ENCODE data around the gene TANC1. TPM values are rescaled to one million over a fixed set of nuclear protein-coding genes. Genes with fewer than 3 reads are reported as not detected.
A peak's percentile ranks its signal among the peaks of the same experiment; 100 is the strongest.

Gene TANC1
- total and polyA plus RNA-seq, 2 experiments from 2014 or later: 8.2 to 12.1 TPM

DNA sequence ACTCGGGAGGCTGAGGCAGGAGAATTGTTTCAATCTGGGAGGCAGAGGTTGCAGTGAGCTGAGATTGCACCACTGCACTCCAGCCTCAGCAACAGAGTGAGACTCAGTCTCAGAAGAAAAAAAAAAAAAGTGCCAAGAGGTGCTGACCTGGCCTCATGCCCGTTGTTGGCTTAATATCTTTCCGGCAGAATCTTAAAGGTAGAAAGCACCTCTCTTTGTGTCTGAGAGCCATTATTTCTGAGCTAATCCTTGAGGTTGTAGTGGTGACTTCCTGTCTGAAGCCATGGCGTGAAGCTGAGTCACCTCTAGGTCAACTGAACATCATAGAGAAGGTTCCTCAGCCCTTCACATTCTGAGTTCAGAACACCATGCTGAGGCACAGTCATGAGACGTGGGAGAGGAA lies 257.6 kb downstream of the TANC1 start:
- peaks cover 28% of the 10 kb centered on the region; the same call in 1 of the 2 replicates for H3K36me3 ChIP-seq (ENCODE audit: low read depth)
- H3F3A ChIP-seq (ENCODE audit: insufficient read depth): peaks cover 36% of the 10 kb centered on the region
- DNase-seq: peak; percentile 85
- in situ Hi-C loops (cut with MboI): no loop called here
- TF ChIP-seq EZH2 (IDR thresholded peaks at IDR 0.05; ENCODE audit: insufficient read depth, poor library complexity, severe bottlenecking) (no peak), EZH2phosphoT487 (IDR thresholded peaks at IDR 0.05; ENCODE audit: insufficient read depth, low read depth) (no peak)
- no peak overlapping the region for H3K9ac ChIP-seq
- no peaks in the 10 kb centered on the region for H3K27me3 ChIP-seq (replicated peaks; ENCODE audit: insufficient read depth)
- no peaks in the 10 kb centered on the region for H3K79me2 ChIP-seq (ENCODE audit: insufficient read depth)
- H3K9me3 ChIP-seq (ENCODE audit: low read depth): no peaks in the 10 kb centered on the region
- H3K9me2 ChIP-seq (ENCODE audit: insufficient read depth): no peaks in the 10 kb centered on the region
- no peak overlapping the region for H2AFZ ChIP-seq
- 0 out of 2 replicates have a peak, but pooled peaks cover 3% of the 10 kb centered on the region for H4K20me1 ChIP-seq (ENCODE audit: insufficient read depth)
- H3K4me3 ChIP-seq: no peak overlapping the region
- H3K27ac ChIP-seq: peak overlapping the region; percentile 85
- peaks cover 29% of the 10 kb centered on the region for H3K4me1 ChIP-seq (ENCODE audit: insufficient read depth)
- no peak overlapping the region for H3K4me2 ChIP-seq (ENCODE audit: unreplicated experiment)
- 55 to 69% methylated on average over 5 of the region's 5 CpGs for WGBS, 2 experiments (ENCODE audit: low coverage in 1 of 2, low lambda C conversion rate in 2 of 2, missing lambda C conversion rate in 2 of 2)

GRCh38 chr2:159226608-159227385 lies 258.4 kb downstream of the TANC1 start:
- Histone ChIP-seq H3K36me3 (ENCODE audit: low read depth) (peaks cover 24% of the 10 kb centered on the region; the same call in 1 of the 2 replicates), H3K27ac (peak overlapping the region; percentile 85), H3K9me2 (ENCODE audit: insufficient read depth) (no peaks in the 10 kb centered on the region), H3K4me3 (no peak overlapping the region), H3F3A (ENCODE audit: insufficient read depth) (peaks cover 36% of the 10 kb centered on the region), H4K20me1 (ENCODE audit: insufficient read depth) (0 out of 2 replicates have a peak, but pooled peaks cover 3% of the 10 kb centered on the region), H2AFZ (no peak overlapping the region), H3K79me2 (ENCODE audit: insufficient read depth) (no peaks in the 10 kb centered on the region), H3K9me3 (ENCODE audit: low read depth) (no peaks in the 10 kb centered on the region), H3K27me3 (replicated peaks; ENCODE audit: insufficient read depth) (no peaks in the 10 kb centered on the region), H3K4me1 (ENCODE audit: insufficient read depth) (peaks cover 29% of the 10 kb centered on the region), H3K4me2 (ENCODE audit: unreplicated experiment) (peak overlapping the region; percentile 85), H3K9ac (peak overlapping the region; percentile 75; the same call in 1 of the 2 replicates)
- TF ChIP-seq EZH2 (IDR thresholded peaks at IDR 0.05; ENCODE audit: insufficient read depth, poor library complexity, severe bottlenecking): no peak
- no peak for TF ChIP-seq EZH2phosphoT487 (IDR thresholded peaks at IDR 0.05; ENCODE audit: insufficient read depth, low read depth)
- peak; percentile 5 for DNase-seq
- in situ Hi-C loops (cut with MboI): no loop called here

DNA sequence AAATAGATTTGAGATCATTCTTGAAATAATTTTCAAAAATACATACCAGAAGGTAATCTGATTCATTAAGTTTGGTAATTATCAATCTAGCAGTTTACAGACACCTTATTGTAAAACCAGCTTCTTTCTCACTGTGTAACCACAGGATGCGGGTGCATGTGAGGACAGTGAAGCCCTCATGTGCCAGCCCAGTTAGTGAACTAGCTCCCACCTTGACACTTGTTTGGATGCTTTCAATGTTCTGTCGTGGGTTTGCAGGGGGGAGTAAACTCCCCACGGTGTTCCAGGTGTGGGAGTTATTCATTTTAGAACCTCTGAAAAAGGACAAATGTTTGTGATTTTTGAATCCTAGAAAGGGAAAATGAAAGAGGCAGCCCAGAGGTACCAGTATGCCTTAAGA lies 259.0 kb downstream of the TANC1 start:
- Histone ChIP-seq H3K9me2 (ENCODE audit: insufficient read depth) (no peaks in the 10 kb centered on the region), H4K20me1 (ENCODE audit: insufficient read depth) (no peaks in the 10 kb centered on the region), H3K4me1 (ENCODE audit: insufficient read depth) (peaks cover 29% of the 10 kb centered on the region), H3F3A (ENCODE audit: insufficient read depth) (peaks cover 36% of the 10 kb centered on the region), H3K27me3 (replicated peaks; ENCODE audit: insufficient read depth) (no peaks in the 10 kb centered on the region), H3K79me2 (ENCODE audit: insufficient read depth) (no peaks in the 10 kb centered on the region), H3K4me3 (peak overlapping the region; percentile 55), H3K27ac (peak overlapping the region; percentile 85), H3K36me3 (ENCODE audit: low read depth) (peaks cover 19% of the 10 kb centered on the region; the same call in 1 of the 2 replicates), H3K9ac (peak overlapping the region; percentile 75), H2AFZ (peak overlapping the region; percentile 79), H3K4me2 (ENCODE audit: unreplicated experiment) (peak overlapping the region; percentile 85), H3K9me3 (ENCODE audit: low read depth) (no peaks in the 10 kb centered on the region)
- in situ Hi-C loops (cut with MboI): no loop called here
- WGBS, 2 experiments (ENCODE audit: low coverage in 1 of 2, low lambda C conversion rate in 2 of 2, missing lambda C conversion rate in 2 of 2): 30 to 35% methylated on average over 3 of the region's 3 CpGs
- DNase-seq: peak; percentile 42
- TF ChIP-seq EZH2phosphoT487 (IDR thresholded peaks at IDR 0.05; ENCODE audit: insufficient read depth, low read depth): no peak
- TF ChIP-seq EZH2 (IDR thresholded peaks at IDR 0.05; ENCODE audit: insufficient read depth, poor library complexity, severe bottlenecking): no peak

DNA sequence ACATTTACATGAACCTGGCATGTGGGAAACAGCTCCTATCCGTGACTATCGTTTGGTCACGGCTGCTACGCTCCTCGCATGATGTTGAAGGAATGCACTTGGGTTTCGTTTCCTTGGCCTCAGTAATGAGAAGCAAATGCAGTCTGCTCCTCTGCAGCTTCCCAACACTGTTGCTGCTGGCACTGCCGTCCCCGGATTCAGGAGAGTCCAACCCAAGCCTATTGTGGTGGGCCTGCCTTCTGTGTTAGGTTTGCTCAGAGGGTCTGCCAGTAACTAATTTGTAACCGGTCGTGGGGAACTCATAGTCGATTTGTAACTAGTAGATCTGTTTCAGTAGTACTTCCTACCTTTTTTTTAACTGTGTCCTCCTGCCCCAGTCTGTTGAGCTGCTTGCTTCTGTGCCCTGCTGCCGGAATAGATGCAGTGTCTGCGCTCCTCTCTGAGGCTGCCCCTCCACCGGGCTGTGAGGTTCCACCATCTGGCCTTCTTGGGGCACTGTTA lies 259.7 kb downstream of the TANC1 start:
- H2AFZ ChIP-seq: peak overlapping the region; percentile 79
- peaks cover 16% of the 10 kb centered on the region; the same call in 1 of the 2 replicates for H3K36me3 ChIP-seq (ENCODE audit: low read depth)
- TF ChIP-seq EZH2phosphoT487 (IDR thresholded peaks at IDR 0.05; ENCODE audit: insufficient read depth, low read depth): no peak
- TF ChIP-seq EZH2 (IDR thresholded peaks at IDR 0.05; ENCODE audit: insufficient read depth, poor library complexity, severe bottlenecking): no peak
- peaks cover 29% of the 10 kb centered on the region for H3K4me1 ChIP-seq (ENCODE audit: insufficient read depth)
- peak; percentile 91 for DNase-seq
- H3K27me3 ChIP-seq (replicated peaks; ENCODE audit: insufficient read depth): no peaks in the 10 kb centered on the region
- no peaks in the 10 kb centered on the region for H3K9me2 ChIP-seq (ENCODE audit: insufficient read depth)
- no peaks in the 10 kb centered on the region for H4K20me1 ChIP-seq (ENCODE audit: insufficient read depth)
- in situ Hi-C loops (cut with MboI): no loop called here
- H3K27ac ChIP-seq: peak overlapping the region; percentile 85
- WGBS, 2 experiments (ENCODE audit: low coverage in 1 of 2, low lambda C conversion rate in 2 of 2, missing lambda C conversion rate in 2 of 2): 5% methylated on average over 14 of the region's 14 CpGs
- H3K4me3 ChIP-seq: peak overlapping the region; percentile 55
- peak overlapping the region; percentile 75 for H3K9ac ChIP-seq
- H3F3A ChIP-seq (ENCODE audit: insufficient read depth): peaks cover 36% of the 10 kb centered on the region
- no peaks in the 10 kb centered on the region for H3K9me3 ChIP-seq (ENCODE audit: low read depth)
- H3K4me2 ChIP-seq (ENCODE audit: unreplicated experiment): peak overlapping the region; percentile 85
- no peaks in the 10 kb centered on the region for H3K79me2 ChIP-seq (ENCODE audit: insufficient read depth)

Measured in GM23248 (cell line).